K562 (cell line): ENCODE results near the gene PRICKLE4.

Source experiments
- CTCF ChIP-seq, 3 experiments: IDR thresholded peaks in 2 of 3; conservative IDR thresholded peaks in 1 of 3; 2 replicates each; pipeline ENCODE4 v1.5.1; 2011 to 2012; ENCODE audit warnings: low read length in 3 of 3, mild to moderate bottlenecking in 3 of 3, control low read depth in 2 of 3, improper control_type of control experiment in 1 of 3, inconsistent platforms in 1 of 3, low read depth in 1 of 3, mixed read lengths in 1 of 3, moderate library complexity in 1 of 3; ENCODE audit not compliant: insufficient read depth in 2 of 3
- KDM5B ChIP-seq: fragments of 200-600 bp; sonication (generic); IDR thresholded peaks from 2 replicates; pipeline ENCODE4 v1.6.1; 2012; ENCODE audit warnings: low read depth, mild to moderate bottlenecking, moderate library complexity, low read length, control low read depth, inconsistent platforms; ENCODE audit not compliant: insufficient replicate concordance

GRCh38 chr6:41769376-41769775, 11.2 kb upstream of the PRICKLE4 start:
- no peak for TF ChIP-seq CTCF (IDR thresholded peaks at IDR 0.05 in 2 of 3, conservative IDR thresholded peaks at IDR 0.05 in 1 of 3; ENCODE audit: insufficient read depth in 2 of 3, low read depth in 1 of 3, low read length in 3 of 3)
- no peak for TF ChIP-seq KDM5B
